COLO668 (cell line): ENCODE results near the gene FPR1.
A peak's percentile ranks its signal among the peaks of the same experiment; 100 is the strongest.
"Not testable (repeated sequence)": the region's sequence is repeated elsewhere in the genome, so short reads cannot be mapped to it uniquely, and the experiment has no call there.

Experiments used
- DNase-seq: peaks from one replicate; lab custom pipeline; 2025; ENCODE audit not compliant: unreplicated experiment; lab: John Stamatoyannopoulos, UW

FPR1 gene

DNA sequence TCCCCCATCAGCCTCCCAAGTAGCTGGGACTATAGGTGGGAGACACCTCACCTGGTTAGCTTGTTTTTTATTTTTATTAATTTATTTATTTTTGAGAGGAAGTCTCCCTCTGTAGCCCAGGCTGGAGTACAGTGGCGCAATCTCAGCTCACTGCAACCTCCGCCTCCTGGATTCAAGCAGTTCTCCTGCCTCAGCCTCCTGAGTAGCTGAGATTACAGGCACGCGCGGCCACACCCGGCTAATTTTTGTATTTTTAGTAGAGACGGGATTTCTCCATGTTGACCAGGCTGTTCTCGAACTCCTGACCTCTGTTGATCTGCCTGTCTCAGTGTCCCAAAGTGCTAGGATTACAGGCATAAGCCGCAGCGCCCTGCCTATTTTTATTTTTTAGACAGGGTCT, 13.2 kb downstream of the FPR1 start:
- not testable (repeated sequence) for DNase-seq

GRCh38 chr19:51737924-51738323, 13.8 kb downstream of the FPR1 start:
- DNase-seq = no peak

- DNase-seq = no peak
Measured at GRCh38 chr19:51737389-51737788, 14.3 kb downstream of the FPR1 start.

- DNase-seq = no peak
Measured at GRCh38 chr19:51735759-51736449, 15.8 kb downstream of the FPR1 start.

DNA sequence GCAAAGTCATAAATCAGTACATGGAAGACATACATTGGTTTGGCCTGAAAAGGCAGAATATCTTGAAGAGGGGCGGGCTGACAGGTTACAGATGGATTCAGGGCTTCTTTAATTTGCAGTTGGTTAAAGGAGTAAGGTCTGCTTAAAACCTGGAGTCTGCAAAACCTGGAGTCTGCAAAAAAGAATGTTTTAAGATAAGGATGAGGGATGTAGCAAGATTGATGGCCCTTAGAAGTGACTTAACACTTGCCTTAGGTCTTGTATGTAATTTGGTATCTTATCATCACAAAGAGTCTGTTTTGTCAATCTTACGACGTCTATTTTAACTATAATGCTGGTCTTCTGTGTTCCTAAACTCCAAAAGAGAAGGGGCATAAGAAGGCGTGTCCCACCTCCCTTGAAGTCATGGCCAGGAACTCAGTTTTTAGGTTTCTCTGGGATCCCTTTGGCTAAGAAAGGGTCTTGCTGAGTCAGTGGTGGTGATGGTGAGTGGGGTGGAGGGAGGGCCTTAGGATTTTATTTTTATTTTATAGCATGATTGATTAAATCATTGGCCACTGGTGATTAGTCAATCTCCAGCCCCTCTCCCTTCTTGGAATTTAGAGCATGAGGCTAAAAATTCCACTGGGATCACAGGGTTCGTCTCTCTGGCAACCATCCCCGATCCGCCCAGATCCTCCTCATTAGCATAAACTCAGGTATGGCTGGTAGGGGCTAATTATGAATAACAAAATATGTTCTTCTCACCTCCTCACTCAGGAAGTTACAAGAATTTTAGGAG, 17.7 kb downstream of the FPR1 start:
- DNase-seq = no peak

DNA sequence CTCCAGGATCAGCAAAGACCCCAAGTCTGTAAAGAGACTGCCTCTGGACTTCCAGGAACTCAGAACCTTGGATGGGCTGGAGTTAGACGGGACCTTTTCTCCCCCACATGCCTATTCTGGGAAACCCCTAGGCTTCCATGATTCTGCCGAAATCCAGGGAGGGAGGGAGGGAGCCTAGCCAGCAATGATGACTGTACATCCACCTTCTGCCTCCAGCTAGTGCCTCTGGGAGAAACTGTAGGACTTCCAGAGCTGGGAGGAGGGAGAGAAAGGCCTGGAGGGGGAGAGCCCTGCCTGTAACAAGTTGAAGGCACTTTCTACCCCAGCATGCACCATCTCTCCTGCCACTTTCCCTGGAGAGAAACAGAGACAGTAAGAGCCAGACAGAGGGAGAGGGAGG, 21.9 kb downstream of the FPR1 start:
- no peak for DNase-seq

GRCh38 chr19:51727349-51727880, 24.3 kb downstream of the FPR1 start:
- no peak for DNase-seq

- no peak for DNase-seq
Measured at GRCh38 chr19:51726049-51726448, 25.6 kb downstream of the FPR1 start.

- no peak for DNase-seq
Measured at GRCh38 chr19:51724543-51724942, 27.1 kb downstream of the FPR1 start.

GRCh38 chr19:51722492-51722891, 29.2 kb downstream of the FPR1 start:
- DNase-seq = no peak

GRCh38 chr19:51721905-51722304, 29.8 kb downstream of the FPR1 start:
- DNase-seq = no peak

GRCh38 chr19:51719251-51719988, 32.3 kb downstream of the FPR1 start:
- DNase-seq = no peak

GRCh38 chr19:51716925-51717324, 34.8 kb downstream of the FPR1 start:
- no peak for DNase-seq

DNA sequence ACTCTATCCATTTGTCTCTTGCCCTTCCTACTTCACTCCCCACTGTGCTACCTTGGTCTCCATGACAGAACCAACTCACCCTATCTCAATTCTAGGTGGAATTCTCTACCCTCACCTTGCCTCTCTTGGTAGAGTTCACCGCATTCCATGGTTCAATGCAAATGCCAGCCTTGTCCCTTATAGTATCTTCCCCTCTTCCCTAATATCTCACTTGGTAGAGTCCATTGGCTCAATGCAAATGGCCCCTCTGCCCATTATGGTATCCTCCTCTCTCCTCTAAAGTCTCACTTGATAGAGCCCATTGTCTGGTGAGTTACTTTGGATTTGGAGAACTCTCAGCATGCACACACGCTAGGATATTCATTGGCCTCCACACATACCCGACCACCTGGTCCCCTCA, 35.8 kb downstream of the FPR1 start:
- no peak for DNase-seq

- no peak for DNase-seq
Measured at GRCh38 chr19:51714848-51715247, 36.8 kb downstream of the FPR1 start.

GRCh38 chr19:51713319-51714285, 38.1 kb downstream of the FPR1 start:
- no peak for DNase-seq

DNA sequence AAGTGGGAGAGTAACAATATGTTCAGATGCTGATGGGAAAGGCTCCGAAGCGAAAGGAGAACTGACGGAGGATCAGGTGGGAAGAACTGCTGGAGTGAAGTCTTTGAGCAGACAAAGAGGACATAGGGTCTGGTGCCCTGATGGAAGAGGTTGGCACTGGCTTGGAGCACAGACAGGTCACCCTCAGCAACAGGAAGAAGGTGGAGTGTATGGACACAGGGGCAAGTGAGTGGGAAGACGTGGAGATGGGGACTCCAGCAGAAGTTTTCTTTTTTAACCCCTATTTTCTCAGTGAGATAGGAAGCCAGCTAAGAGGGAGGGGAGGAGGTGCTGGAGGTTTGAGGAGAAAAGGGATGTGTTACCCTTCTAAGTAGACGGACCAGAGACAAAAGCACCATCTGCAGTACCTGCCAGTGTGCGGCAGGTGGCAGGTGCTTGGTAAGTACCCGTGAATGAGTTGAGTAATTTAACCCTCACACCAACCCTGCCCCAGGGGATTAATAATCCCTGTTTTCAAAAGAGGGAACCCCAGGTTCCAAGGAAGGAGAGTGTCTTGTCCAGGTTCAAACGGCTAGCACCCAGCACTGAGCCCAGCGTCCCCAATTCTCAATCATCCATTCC, 39.1 kb downstream of the FPR1 start:
- peak; percentile 31 for DNase-seq

DNA sequence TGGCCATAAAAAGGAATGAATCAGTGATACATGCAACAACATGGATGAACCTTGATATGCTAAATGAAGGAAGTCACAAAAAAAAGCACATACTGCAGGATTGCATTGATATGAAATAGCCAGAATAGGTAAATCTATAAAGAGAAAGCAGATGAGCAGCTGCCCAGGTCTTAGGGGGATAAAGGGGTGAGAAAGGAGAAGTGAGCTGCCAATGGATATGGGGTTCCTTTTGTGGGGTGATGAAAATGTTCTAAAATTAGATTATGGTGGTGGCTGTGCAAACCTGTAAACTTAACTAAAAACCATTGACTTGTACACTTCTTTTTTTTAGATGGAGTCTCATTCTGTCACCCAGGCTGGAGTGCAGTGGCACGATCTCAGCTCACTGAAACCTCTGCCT, 40.0 kb downstream of the FPR1 start:
- no peak for DNase-seq

GRCh38 chr19:51710163-51710562, 41.5 kb downstream of the FPR1 start:
- DNase-seq = no peak

DNA sequence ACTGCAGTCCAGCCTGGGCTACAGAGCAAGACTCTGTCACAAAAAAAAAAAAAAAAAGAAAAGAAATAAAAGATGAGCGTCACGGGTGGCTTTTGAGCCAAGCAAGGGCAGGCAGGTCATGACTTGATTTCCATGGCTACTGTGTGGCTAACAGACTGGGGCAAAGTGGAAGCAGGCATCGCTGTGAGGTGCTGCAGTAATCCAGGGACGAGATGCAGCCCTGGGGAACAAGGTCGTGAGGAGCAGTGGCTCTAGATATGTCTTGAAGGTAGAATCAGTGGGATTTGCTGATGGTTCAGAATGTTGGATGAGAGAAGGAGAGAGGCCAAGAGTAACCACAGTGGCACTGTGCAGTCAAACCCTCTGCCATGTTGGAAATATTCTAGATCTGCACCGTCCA, 42.1 kb downstream of the FPR1 start:
- no peak for DNase-seq
